Measurements from ENCODE around the gene ARL6IP5. TPM values are rescaled to one million over a fixed set of nuclear protein-coding genes. Genes with fewer than 3 reads are reported as not detected.

The ARL6IP5 gene
- total RNA-seq, 1 experiment from 2014 or later, result 25.4 TPM

- no peaks in the 10 kb centered on the region for H3F3A ChIP-seq (ENCODE audit: low read length, unreplicated experiment)
- H3K79me2 ChIP-seq (ENCODE audit: low read length), result no peaks in the 10 kb centered on the region
- H3K36me3 ChIP-seq (ENCODE audit: low read depth, low read length), result no peaks in the 10 kb centered on the region; the same call in 1 of the 2 replicates
- no peak overlapping the region for H3K27ac ChIP-seq (ENCODE audit: low read length)
- ChIA-PET CTCF (no interaction called here), POLR2A (ENCODE audit: unreplicated experiment) (interaction anchor here (0.7 kb wide), 1 partner anchor 53 kb away, joined by 6 read pairs; no protein-coding TSS in a partner anchor)
- no TSS peak for BruUV-seq (replicated peaks)
- DNase-seq (no peak), ATAC-seq (no peak)
- no peak overlapping the region for H3K4me2 ChIP-seq (ENCODE audit: low read length)
- H3K9ac ChIP-seq (ENCODE audit: low read length), result no peak overlapping the region
- H3K4me3 ChIP-seq (ENCODE audit: low read length), result no peak overlapping the region
- H3K4me1 ChIP-seq (ENCODE audit: insufficient read depth, low read length), result 0 out of 2 replicates have a peak, but pooled peaks cover 4% of the 10 kb centered on the region
- H3K9me3 ChIP-seq (ENCODE audit: low read length), result no peaks in the 10 kb centered on the region
- H4K20me1 ChIP-seq (ENCODE audit: low read length), result no peaks in the 10 kb centered on the region
- H3K9me2 ChIP-seq (replicated peaks; ENCODE audit: low read length), result no peaks in the 10 kb centered on the region
- no peak overlapping the region for H2AFZ ChIP-seq (ENCODE audit: low read length)
- TF ChIP-seq, protein P1, sequence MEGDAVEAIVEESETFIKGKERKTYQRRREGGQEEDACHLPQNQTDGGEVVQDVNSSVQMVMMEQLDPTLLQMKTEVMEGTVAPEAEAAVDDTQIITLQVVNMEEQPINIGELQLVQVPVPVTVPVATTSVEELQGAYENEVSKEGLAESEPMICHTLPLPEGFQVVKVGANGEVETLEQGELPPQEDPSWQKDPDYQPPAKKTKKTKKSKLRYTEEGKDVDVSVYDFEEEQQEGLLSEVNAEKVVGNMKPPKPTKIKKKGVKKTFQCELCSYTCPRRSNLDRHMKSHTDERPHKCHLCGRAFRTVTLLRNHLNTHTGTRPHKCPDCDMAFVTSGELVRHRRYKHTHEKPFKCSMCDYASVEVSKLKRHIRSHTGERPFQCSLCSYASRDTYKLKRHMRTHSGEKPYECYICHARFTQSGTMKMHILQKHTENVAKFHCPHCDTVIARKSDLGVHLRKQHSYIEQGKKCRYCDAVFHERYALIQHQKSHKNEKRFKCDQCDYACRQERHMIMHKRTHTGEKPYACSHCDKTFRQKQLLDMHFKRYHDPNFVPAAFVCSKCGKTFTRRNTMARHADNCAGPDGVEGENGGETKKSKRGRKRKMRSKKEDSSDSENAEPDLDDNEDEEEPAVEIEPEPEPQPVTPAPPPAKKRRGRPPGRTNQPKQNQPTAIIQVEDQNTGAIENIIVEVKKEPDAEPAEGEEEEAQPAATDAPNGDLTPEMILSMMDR (conservative IDR thresholded peaks at IDR 0.05; ENCODE audit: low read depth, low read length), result no peak
- TF ChIP-seq EZH2phosphoT487 (IDR thresholded peaks at IDR 0.05; ENCODE audit: borderline replicate concordance, low read length) (no peak), EZH2 (IDR thresholded peaks at IDR 0.05; ENCODE audit: low read length, unreplicated experiment) (no peak)
- intact Hi-C loops (cut with micrococcal nuclease), result no loop called here
- H3K27me3 ChIP-seq (ENCODE audit: low read length), result no peaks in the 10 kb centered on the region
Observed at GRCh38 chr3:69105320-69105719, 20.6 kb downstream of the ARL6IP5 start.

DNA sequence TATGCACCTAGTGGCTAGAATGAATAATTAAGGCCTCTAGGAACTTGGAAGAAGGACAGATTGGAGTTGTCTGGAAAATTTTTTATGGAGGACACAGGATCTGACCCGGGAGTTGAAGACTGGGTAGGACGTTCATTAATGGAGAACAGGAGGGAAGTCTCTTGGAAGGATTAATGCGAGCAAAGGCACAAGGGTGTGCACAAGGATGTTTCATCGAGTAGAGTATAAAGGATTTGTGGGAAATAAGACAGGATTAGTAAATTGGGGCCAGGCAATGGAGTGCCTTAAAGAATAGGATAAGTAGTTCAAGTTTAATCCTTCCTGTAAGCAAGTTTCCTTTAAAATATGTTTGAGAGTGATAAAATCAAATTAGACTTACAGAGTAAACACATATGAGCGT, 23.1 kb downstream of the ARL6IP5 start:
- intact Hi-C loops (cut with micrococcal nuclease), result no loop called here
- Histone ChIP-seq H3K27me3 (ENCODE audit: low read length) (no peaks in the 10 kb centered on the region), H3K9ac (ENCODE audit: low read length) (no peak overlapping the region), H3K79me2 (ENCODE audit: low read length) (no peaks in the 10 kb centered on the region), H3K9me3 (ENCODE audit: low read length) (no peaks in the 10 kb centered on the region), H3K4me2 (ENCODE audit: low read length) (no peak overlapping the region), H2AFZ (ENCODE audit: low read length) (no peak overlapping the region), H3K4me1 (ENCODE audit: insufficient read depth, low read length) (peaks cover 10% of the 10 kb centered on the region; the same call in 1 of the 2 replicates), H4K20me1 (ENCODE audit: low read length) (no peaks in the 10 kb centered on the region), H3F3A (ENCODE audit: low read length, unreplicated experiment) (no peaks in the 10 kb centered on the region), H3K36me3 (ENCODE audit: low read depth, low read length) (no peaks in the 10 kb centered on the region; the same call in 1 of the 2 replicates), H3K4me3 (ENCODE audit: low read length) (no peak overlapping the region), H3K9me2 (replicated peaks; ENCODE audit: low read length) (no peaks in the 10 kb centered on the region), H3K27ac (ENCODE audit: low read length) (no peak overlapping the region)
- ATAC-seq (no peak), DNase-seq (no peak)
- BruUV-seq (replicated peaks), result no TSS peak
- CTCF ChIA-PET, result no interaction called here
- TF ChIP-seq, protein P1 (conservative IDR thresholded peaks at IDR 0.05; ENCODE audit: low read depth, low read length), result no peak
- no peak for TF ChIP-seq EZH2phosphoT487 (IDR thresholded peaks at IDR 0.05; ENCODE audit: borderline replicate concordance, low read length)
- no peak for TF ChIP-seq EZH2 (IDR thresholded peaks at IDR 0.05; ENCODE audit: low read length, unreplicated experiment)
- POLR2A ChIA-PET (ENCODE audit: unreplicated experiment), result no interaction called here

GRCh38 chr3:69108811-69109210, 24.1 kb downstream of the ARL6IP5 start:
- no peak for ATAC-seq
- H3K9me2 ChIP-seq (replicated peaks; ENCODE audit: low read length), result no peaks in the 10 kb centered on the region
- H3K27me3 ChIP-seq (ENCODE audit: low read length), result no peaks in the 10 kb centered on the region
- H3K9ac ChIP-seq (ENCODE audit: low read length), result no peak overlapping the region
- H4K20me1 ChIP-seq (ENCODE audit: low read length), result no peaks in the 10 kb centered on the region
- CTCF ChIA-PET, result no interaction called here
- no peaks in the 10 kb centered on the region for H3F3A ChIP-seq (ENCODE audit: low read length, unreplicated experiment)
- H3K79me2 ChIP-seq (ENCODE audit: low read length), result no peaks in the 10 kb centered on the region
- intact Hi-C loops (cut with micrococcal nuclease), result no loop called here
- DNase-seq, result no peak
- H3K4me3 ChIP-seq (ENCODE audit: low read length), result no peak overlapping the region
- POLR2A ChIA-PET (ENCODE audit: unreplicated experiment), result no interaction called here
- H3K36me3 ChIP-seq (ENCODE audit: low read depth, low read length), result no peaks in the 10 kb centered on the region; the same call in 1 of the 2 replicates
- no peak overlapping the region for H3K27ac ChIP-seq (ENCODE audit: low read length)
- TF ChIP-seq, protein P1 (conservative IDR thresholded peaks at IDR 0.05; ENCODE audit: low read depth, low read length), result no peak
- TF ChIP-seq EZH2phosphoT487 (IDR thresholded peaks at IDR 0.05; ENCODE audit: borderline replicate concordance, low read length), result no peak
- no peak overlapping the region for H2AFZ ChIP-seq (ENCODE audit: low read length)
- peaks cover 14% of the 10 kb centered on the region for H3K4me1 ChIP-seq (ENCODE audit: insufficient read depth, low read length)
- no peak overlapping the region for H3K4me2 ChIP-seq (ENCODE audit: low read length)
- no TSS peak for BruUV-seq (replicated peaks)
- H3K9me3 ChIP-seq (ENCODE audit: low read length), result no peaks in the 10 kb centered on the region

Measured in PC-3 (cell line).